Cardiac fibroblast (primary cell): ENCODE data around the gene POFUT1.

Experiments used
- DNase-seq, 2 donors: peaks; one replicate each; pipeline versions ENCODE4 v3.0.0 to v3.0.0-alpha.2; 2010; ENCODE audit warnings: low read depth in 2 of 2
- H3K4me3 ChIP-seq, 2 donors: replicated peaks in 1 of 2; 1 replicate in 1 of 2; 2 replicates in 1 of 2; pipeline ENCODE4 v1.5.1; 2011; ENCODE audit warnings: low read depth in 2 of 2, low read length in 2 of 2, mild to moderate bottlenecking in 2 of 2, moderate library complexity in 1 of 2
- TF ChIP-seq, protein P1 (sequence below): IDR thresholded peaks from one replicate; pipeline ENCODE4 v1.5.1; 2011; ENCODE audit warnings: low read depth, mild to moderate bottlenecking, low read length, inconsistent platforms

POFUT1 gene

GRCh38 chr20:32231245-32231644 lies 23.6 kb downstream of the POFUT1 start:
- no peak overlapping the region for H3K4me3 ChIP-seq
- no peak for DNase-seq
- TF ChIP-seq, protein P1, sequence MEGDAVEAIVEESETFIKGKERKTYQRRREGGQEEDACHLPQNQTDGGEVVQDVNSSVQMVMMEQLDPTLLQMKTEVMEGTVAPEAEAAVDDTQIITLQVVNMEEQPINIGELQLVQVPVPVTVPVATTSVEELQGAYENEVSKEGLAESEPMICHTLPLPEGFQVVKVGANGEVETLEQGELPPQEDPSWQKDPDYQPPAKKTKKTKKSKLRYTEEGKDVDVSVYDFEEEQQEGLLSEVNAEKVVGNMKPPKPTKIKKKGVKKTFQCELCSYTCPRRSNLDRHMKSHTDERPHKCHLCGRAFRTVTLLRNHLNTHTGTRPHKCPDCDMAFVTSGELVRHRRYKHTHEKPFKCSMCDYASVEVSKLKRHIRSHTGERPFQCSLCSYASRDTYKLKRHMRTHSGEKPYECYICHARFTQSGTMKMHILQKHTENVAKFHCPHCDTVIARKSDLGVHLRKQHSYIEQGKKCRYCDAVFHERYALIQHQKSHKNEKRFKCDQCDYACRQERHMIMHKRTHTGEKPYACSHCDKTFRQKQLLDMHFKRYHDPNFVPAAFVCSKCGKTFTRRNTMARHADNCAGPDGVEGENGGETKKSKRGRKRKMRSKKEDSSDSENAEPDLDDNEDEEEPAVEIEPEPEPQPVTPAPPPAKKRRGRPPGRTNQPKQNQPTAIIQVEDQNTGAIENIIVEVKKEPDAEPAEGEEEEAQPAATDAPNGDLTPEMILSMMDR: no peak

DNA sequence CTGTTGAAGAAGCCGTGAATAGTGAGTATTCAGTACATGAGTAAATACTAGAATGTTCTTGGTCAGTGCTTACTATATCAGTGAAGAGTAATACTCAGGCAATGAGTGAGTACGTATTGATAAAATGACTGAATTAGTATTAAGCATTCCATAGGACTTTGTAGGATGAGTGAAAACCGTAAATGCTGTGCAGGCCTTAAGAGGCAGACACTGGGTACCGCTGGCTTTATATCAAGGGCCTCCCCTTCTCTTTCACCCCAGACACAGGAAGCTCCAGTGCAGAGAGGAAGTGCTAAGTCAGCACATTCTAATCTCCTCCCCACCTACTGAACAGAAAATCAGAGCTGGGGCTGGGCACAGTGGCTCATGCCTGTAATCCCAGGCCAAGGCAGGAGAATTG lies 24.2 kb downstream of the POFUT1 start:
- no peak overlapping the region for H3K4me3 ChIP-seq
- TF ChIP-seq, protein P1: no peak
- peak in 1 of 2 donors; percentile 43 for DNase-seq

- no peak for DNase-seq
- TF ChIP-seq, protein P1: no peak
- H3K4me3 ChIP-seq: no peak overlapping the region
These were observed 24.7 kb downstream of the POFUT1 start for GRCh38 chr20:32232326-32232886.

DNA sequence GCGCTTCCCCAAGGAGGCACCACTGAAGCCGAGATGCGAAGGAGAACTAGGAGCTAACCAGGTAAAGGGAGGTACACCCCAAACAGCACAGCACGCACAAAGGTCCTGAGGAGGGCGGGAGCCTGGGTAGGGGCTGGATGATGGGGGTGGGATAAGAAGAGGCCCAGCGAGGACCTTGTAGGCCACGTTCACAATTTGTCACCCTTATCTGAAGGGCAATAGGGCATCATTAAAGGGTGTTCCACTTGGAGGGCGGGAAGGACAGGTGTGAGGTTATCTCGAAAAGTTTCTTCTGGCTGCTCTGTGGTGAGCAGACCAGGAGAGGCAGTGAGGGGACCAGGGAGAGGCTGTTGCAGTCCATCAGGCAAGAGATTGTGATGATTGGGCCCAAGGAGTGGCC lies 25.6 kb downstream of the POFUT1 start:
- DNase-seq: no peak
- H3K4me3 ChIP-seq: no peak overlapping the region
- TF ChIP-seq, protein P1: no peak

DNA sequence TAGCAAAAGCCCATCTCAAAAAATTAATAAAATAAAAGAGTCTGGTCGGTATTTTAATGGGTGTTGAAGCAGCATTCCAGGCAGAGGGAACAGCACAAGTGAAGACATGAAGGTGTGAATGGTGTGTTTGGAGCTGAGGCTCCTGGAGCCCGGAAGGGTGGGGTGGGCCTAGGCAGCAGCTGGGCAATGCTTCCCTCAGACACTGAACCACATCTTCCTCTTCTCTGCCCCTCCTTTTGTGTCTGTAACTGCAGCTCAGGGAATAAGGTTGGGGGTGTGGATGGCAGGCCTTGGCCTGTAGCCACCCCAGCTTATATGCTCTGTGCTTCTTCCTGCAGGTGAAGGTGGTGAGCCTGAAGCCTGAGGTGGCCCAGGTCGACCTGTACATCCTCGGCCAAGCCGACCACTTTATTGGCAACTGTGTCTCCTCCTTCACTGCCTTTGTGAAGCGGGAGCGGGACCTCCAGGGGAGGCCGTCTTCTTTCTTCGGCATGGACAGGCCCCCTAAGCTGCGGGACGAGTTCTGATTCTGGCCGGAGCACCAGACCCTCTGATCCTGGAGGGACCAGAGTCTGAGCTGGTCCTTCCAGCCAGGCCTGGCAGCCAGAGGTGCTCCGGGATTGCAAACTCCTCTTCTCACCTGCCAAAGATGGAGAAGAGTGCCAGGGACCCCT lies 26.6 kb downstream of the POFUT1 start:
- no peak overlapping the region for H3K4me3 ChIP-seq
- TF ChIP-seq, protein P1: no peak
- DNase-seq: no peak

GRCh38 chr20:32235331-32236047 lies 27.8 kb downstream of the POFUT1 start:
- no peak for DNase-seq
- TF ChIP-seq, protein P1: no peak
- no peak overlapping the region for H3K4me3 ChIP-seq
